Neural cell (in vitro differentiated cells): ENCODE measurements around the gene RALGPS1.

Source experiments
- EP300 ChIP-seq: fragments of 450-650 bp; conservative IDR thresholded peaks from 2 replicates; pipeline ENCODE4 v1.6.1; 2014; ENCODE audit warnings: antibody characterized with exemption, mild to moderate bottlenecking, moderate library complexity; ENCODE audit not compliant: poor library complexity, severe bottlenecking
- EZH2 ChIP-seq: fragments of 200-600, 300-800 bp; shearing (Covaris generic), sonication (generic); IDR thresholded peaks from 2 replicates; pipeline ENCODE4 v1.6.1; 2014; ENCODE audit warnings: antibody characterized with exemption, low read length, borderline replicate concordance, mild to moderate bottlenecking; ENCODE audit not compliant: insufficient read depth, poor library complexity, severe bottlenecking
- POLR2AphosphoS5 ChIP-seq: IDR thresholded peaks from 2 replicates; pipeline ENCODE4 v1.6.1; 2012
- RAD21 ChIP-seq: fragments of 450-650 bp; conservative IDR thresholded peaks from 2 replicates; pipeline ENCODE4 v1.6.1; 2014; ENCODE audit warnings: antibody characterized with exemption, mild to moderate bottlenecking, moderate library complexity
- REST ChIP-seq: IDR thresholded peaks from 2 replicates; pipeline ENCODE4 v1.6.1; 2012; ENCODE audit warnings: borderline replicate concordance
- TF ChIP-seq, protein P1 (sequence below): fragments of 450-650 bp; IDR thresholded peaks from 2 replicates; pipeline ENCODE4 v1.5.1; 2014; ENCODE audit warnings: antibody characterized with exemption, mild to moderate bottlenecking, moderate library complexity; ENCODE audit not compliant: poor library complexity, severe bottlenecking

- TF ChIP-seq, protein P1, sequence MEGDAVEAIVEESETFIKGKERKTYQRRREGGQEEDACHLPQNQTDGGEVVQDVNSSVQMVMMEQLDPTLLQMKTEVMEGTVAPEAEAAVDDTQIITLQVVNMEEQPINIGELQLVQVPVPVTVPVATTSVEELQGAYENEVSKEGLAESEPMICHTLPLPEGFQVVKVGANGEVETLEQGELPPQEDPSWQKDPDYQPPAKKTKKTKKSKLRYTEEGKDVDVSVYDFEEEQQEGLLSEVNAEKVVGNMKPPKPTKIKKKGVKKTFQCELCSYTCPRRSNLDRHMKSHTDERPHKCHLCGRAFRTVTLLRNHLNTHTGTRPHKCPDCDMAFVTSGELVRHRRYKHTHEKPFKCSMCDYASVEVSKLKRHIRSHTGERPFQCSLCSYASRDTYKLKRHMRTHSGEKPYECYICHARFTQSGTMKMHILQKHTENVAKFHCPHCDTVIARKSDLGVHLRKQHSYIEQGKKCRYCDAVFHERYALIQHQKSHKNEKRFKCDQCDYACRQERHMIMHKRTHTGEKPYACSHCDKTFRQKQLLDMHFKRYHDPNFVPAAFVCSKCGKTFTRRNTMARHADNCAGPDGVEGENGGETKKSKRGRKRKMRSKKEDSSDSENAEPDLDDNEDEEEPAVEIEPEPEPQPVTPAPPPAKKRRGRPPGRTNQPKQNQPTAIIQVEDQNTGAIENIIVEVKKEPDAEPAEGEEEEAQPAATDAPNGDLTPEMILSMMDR: no peak
- TF ChIP-seq POLR2AphosphoS5 (no peak), RAD21 (no peak), EZH2 (no peak), REST (no peak), EP300 (no peak)
Observed at GRCh38 chr9:127250896-127251391, 336.4 kb downstream of the RALGPS1 start.
